NCI-H774 (cell line): ENCODE data around the gene FIGN.

Experiments used
- DNase-seq: peaks from one replicate; lab custom pipeline; 2025; lab: John Stamatoyannopoulos, UW

FIGN gene

GRCh38 chr2:163735685-163736432 is at the start of gene FIGN:
Gene FIGN, minus strand, starts transcription at chr2:163736008. Its CDS starts 1,081 bp downstream, at chr2:163734927.
- DNase-seq = peak; percentile 68

- DNase-seq = no peak
Observed at GRCh38 chr2:163785162-163785561, 49.4 kb upstream of the FIGN start.

- DNase-seq = peak; percentile 24
Observed at GRCh38 chr2:163779970-163780597, 44.3 kb upstream of the FIGN start.

GRCh38 chr2:163778045-163778781 is 42.4 kb upstream of the FIGN start:
- no peak for DNase-seq

- no peak for DNase-seq
Observed at GRCh38 chr2:163775304-163775703, 39.5 kb upstream of the FIGN start.

GRCh38 chr2:163774862-163775261 is 39.1 kb upstream of the FIGN start:
- no peak for DNase-seq

- no peak for DNase-seq
Observed at GRCh38 chr2:163773276-163773675, 37.5 kb upstream of the FIGN start.

GRCh38 chr2:163771596-163771995 is 35.8 kb upstream of the FIGN start:
- no peak for DNase-seq

- DNase-seq = no peak
Observed at GRCh38 chr2:163768881-163769695, 33.3 kb upstream of the FIGN start.

GRCh38 chr2:163767097-163767496 is 31.3 kb upstream of the FIGN start:
- no peak for DNase-seq

GRCh38 chr2:163764566-163764965 is 28.8 kb upstream of the FIGN start:
- DNase-seq = no peak

- no peak for DNase-seq
Observed at GRCh38 chr2:163759013-163759412, 23.2 kb upstream of the FIGN start.

- DNase-seq = no peak
Observed at GRCh38 chr2:163757814-163758213, 22.0 kb upstream of the FIGN start.

GRCh38 chr2:163756588-163756987 is 20.8 kb upstream of the FIGN start:
- no peak for DNase-seq

- no peak for DNase-seq
Observed at GRCh38 chr2:163755366-163755765, 19.6 kb upstream of the FIGN start.

- DNase-seq = no peak
Observed at GRCh38 chr2:163753726-163754125, 17.9 kb upstream of the FIGN start.

GRCh38 chr2:163752267-163752666 is 16.5 kb upstream of the FIGN start:
- DNase-seq = no peak

- DNase-seq = no peak
Observed at GRCh38 chr2:163751696-163752095, 15.9 kb upstream of the FIGN start.

- no peak for DNase-seq
Observed at GRCh38 chr2:163748420-163748819, 12.6 kb upstream of the FIGN start.

GRCh38 chr2:163741435-163741834 is 5.6 kb upstream of the FIGN start:
- DNase-seq = no peak

GRCh38 chr2:163737563-163737962 is 1.8 kb upstream of the FIGN start:
- DNase-seq = no peak

- no peak for DNase-seq
Observed at GRCh38 chr2:163737190-163737439, 1.3 kb upstream of the FIGN start.
